Astrocyte (in vitro differentiated cells and primary cell): Measurements from ENCODE around the gene BRF1.

ENCODE experiments used
- CTCF ChIP-seq: IDR thresholded peaks from 2 replicates; pipeline ENCODE4 v1.5.1; 2011; ENCODE audit warnings: low read depth, mild to moderate bottlenecking, inconsistent platforms, low read length, moderate library complexity; ENCODE audit not compliant: insufficient read depth
- EZH2 ChIP-seq: IDR thresholded peaks from 2 replicates; pipeline ENCODE4 v1.6.1; 2012; ENCODE audit warnings: mild to moderate bottlenecking, low read length, inconsistent platforms; ENCODE audit not compliant: insufficient read depth

GRCh38 chr14:105305791-105306190 is 5.0 kb upstream of the BRF1 start:
- TF ChIP-seq CTCF: no peak
- TF ChIP-seq EZH2: no peak
